ENCODE measurements around the gene SLC25A51.

The SLC25A51 gene

GRCh38 chr9:37947471-37947870 is 43.5 kb upstream of the SLC25A51 start:
- no peak overlapping the region for H2AFZ ChIP-seq (ENCODE audit: low read depth)
- no peaks in the 10 kb centered on the region for H3K79me2 ChIP-seq (ENCODE audit: insufficient read depth, low read depth)
- no peaks in the 10 kb centered on the region for H3K36me3 ChIP-seq (ENCODE audit: insufficient read depth)
- no peak overlapping the region for H3K4me3 ChIP-seq (IDR thresholded peaks at IDR 0.05; ENCODE audit: insufficient read depth, low read depth, low read length)
- no peak overlapping the region for H3K9ac ChIP-seq
- H3K4me1 ChIP-seq (ENCODE audit: low read depth, poor library complexity, severe bottlenecking) = no peaks in the 10 kb centered on the region
- H3K27me3 ChIP-seq (ENCODE audit: insufficient read depth, low read depth) = no peaks in the 10 kb centered on the region
- no peak for TF ChIP-seq CTCF (conservative IDR thresholded peaks at IDR 0.05; ENCODE audit: low read depth, low read length)
- H4K20me1 ChIP-seq (ENCODE audit: insufficient read depth) = no peaks in the 10 kb centered on the region
- H3K4me2 ChIP-seq = no peak overlapping the region
- H3K27ac ChIP-seq = no peak overlapping the region

- H4K20me1 ChIP-seq (ENCODE audit: insufficient read depth) = no peaks in the 10 kb centered on the region
- H2AFZ ChIP-seq (ENCODE audit: low read depth) = no peak overlapping the region
- H3K4me2 ChIP-seq = no peak overlapping the region
- no peaks in the 10 kb centered on the region for H3K4me1 ChIP-seq (ENCODE audit: low read depth, poor library complexity, severe bottlenecking)
- no peak overlapping the region for H3K27ac ChIP-seq
- H3K79me2 ChIP-seq (ENCODE audit: insufficient read depth, low read depth) = no peaks in the 10 kb centered on the region
- no peak overlapping the region for H3K4me3 ChIP-seq (IDR thresholded peaks at IDR 0.05; ENCODE audit: insufficient read depth, low read depth, low read length)
- H3K36me3 ChIP-seq (ENCODE audit: insufficient read depth) = no peaks in the 10 kb centered on the region
- H3K27me3 ChIP-seq (ENCODE audit: insufficient read depth, low read depth) = no peaks in the 10 kb centered on the region
- no peak for TF ChIP-seq CTCF (conservative IDR thresholded peaks at IDR 0.05; ENCODE audit: low read depth, low read length)
- H3K9ac ChIP-seq = no peak overlapping the region
Observed at GRCh38 chr9:37946971-37947370, 43.0 kb upstream of the SLC25A51 start.

GRCh38 chr9:37946041-37946440 is 42.1 kb upstream of the SLC25A51 start:
- H3K27me3 ChIP-seq (ENCODE audit: insufficient read depth, low read depth) = no peaks in the 10 kb centered on the region
- no peaks in the 10 kb centered on the region for H3K79me2 ChIP-seq (ENCODE audit: insufficient read depth, low read depth)
- H4K20me1 ChIP-seq (ENCODE audit: insufficient read depth) = no peaks in the 10 kb centered on the region
- H3K4me3 ChIP-seq (IDR thresholded peaks at IDR 0.05; ENCODE audit: insufficient read depth, low read depth, low read length) = no peak overlapping the region
- no peaks in the 10 kb centered on the region for H3K36me3 ChIP-seq (ENCODE audit: insufficient read depth)
- TF ChIP-seq CTCF (conservative IDR thresholded peaks at IDR 0.05; ENCODE audit: low read depth, low read length) = no peak
- no peak overlapping the region for H3K27ac ChIP-seq
- no peaks in the 10 kb centered on the region for H3K4me1 ChIP-seq (ENCODE audit: low read depth, poor library complexity, severe bottlenecking)
- H2AFZ ChIP-seq (ENCODE audit: low read depth) = no peak overlapping the region
- no peak overlapping the region for H3K9ac ChIP-seq
- H3K4me2 ChIP-seq = no peak overlapping the region

- Histone ChIP-seq H3K27ac (no peak overlapping the region), H2AFZ (ENCODE audit: low read depth) (no peak overlapping the region), H4K20me1 (ENCODE audit: insufficient read depth) (no peaks in the 10 kb centered on the region), H3K4me2 (no peak overlapping the region), H3K9ac (no peak overlapping the region), H3K4me3 (IDR thresholded peaks at IDR 0.05; ENCODE audit: insufficient read depth, low read depth, low read length) (no peak overlapping the region), H3K27me3 (ENCODE audit: insufficient read depth, low read depth) (no peaks in the 10 kb centered on the region), H3K36me3 (ENCODE audit: insufficient read depth) (no peaks in the 10 kb centered on the region), H3K4me1 (ENCODE audit: low read depth, poor library complexity, severe bottlenecking) (no peaks in the 10 kb centered on the region), H3K79me2 (ENCODE audit: insufficient read depth, low read depth) (no peaks in the 10 kb centered on the region)
- TF ChIP-seq CTCF (conservative IDR thresholded peaks at IDR 0.05; ENCODE audit: low read depth, low read length) = no peak
Observed at GRCh38 chr9:37944671-37945481, 40.9 kb upstream of the SLC25A51 start.

Data from KMS-11 (cell line).